ENCODE measurements around the gene SPTLC2.
"Not testable (repeated sequence)": the region's sequence is repeated elsewhere in the genome, so short reads cannot be mapped to it uniquely, and the experiment has no call there.

SPTLC2 gene

DNA sequence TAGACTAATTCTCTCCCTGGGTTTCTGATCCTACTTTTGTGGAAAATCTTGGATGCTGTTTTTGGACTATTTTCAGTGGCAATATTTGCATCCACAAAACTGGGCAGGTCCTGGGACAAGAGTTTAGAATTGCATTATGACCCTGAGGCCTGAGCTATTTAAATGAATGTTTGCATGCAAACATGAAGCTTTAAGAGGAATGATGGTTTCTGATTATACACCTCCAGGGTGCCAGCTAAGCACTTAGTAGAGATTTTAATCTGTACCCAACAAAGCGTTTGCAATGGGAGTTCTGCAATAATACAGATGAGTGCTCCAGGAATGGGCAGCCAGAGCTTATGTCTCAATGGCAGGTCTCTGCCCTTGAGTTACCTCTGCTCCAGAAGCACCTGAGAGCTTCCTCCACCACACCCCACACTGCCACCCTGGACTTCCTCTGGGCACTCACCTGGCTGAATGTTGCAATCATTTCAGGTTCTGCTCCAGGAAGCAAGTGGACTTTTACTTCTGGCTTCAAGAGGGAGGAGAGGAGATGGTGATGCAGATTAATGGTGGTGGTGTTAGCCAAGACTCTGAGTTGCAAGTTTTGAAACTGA, 6.0 kb upstream of the SPTLC2 start:
- no peak for DNase-seq

DNA sequence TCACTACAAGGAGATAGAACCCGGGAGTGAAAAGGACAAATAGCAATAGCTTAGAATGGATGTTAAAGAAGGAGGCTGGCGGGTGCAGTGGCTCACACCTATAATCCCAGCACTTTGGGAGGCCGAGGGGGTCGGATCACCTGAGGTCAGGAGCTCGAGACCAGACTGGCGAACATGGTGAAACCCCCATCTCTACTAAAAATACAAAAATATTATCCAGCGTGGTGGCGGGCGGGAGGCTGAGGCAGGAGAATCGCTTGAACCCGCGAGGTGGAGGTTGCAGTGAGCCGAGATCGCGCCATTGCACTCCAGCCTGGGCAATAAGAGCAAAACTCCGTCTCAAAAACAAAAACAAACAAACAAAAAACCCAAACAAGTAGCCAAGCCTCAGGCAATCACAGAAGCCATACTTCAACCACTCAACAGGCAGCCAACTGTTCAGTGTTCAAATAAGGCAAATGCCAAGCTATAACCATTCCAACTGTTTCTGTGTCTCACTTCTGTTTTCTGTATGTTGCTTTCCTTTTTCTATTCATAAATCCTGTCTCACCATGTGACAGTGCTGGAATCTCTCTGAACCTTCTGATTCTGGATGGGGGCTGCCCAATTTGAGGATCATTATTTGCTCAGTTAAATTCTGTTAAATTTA, 3.9 kb upstream of the SPTLC2 start:
- no peak for DNase-seq

DNA sequence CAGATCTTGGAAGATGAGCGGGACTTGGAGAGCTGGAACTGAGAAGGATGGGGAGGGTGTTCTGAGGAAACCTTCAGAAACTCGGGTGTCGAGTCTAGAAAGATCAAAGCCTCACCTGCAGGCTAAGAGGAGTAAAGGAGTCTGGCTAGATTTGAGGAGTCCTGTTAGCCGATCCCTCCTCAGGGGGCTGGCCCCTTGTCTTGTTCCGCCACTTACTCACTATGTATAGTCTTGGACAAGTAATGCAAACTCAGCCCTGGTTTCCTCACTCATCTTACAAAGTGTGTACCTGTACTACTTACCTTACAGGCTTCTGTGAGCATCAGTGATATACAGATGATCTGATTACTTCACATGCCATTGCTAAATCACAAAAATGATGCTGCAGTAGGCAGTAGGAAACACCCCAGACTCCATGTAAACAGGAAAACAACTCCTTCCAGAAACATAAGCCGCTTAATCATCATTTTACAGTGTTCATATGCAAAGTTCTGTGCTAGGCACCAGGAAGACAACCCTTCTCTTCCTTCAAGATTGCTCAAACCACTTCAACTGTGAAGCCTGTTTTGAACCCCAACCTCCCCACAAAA, 2.0 kb upstream of the SPTLC2 start:
- DNase-seq: no peak

DNA sequence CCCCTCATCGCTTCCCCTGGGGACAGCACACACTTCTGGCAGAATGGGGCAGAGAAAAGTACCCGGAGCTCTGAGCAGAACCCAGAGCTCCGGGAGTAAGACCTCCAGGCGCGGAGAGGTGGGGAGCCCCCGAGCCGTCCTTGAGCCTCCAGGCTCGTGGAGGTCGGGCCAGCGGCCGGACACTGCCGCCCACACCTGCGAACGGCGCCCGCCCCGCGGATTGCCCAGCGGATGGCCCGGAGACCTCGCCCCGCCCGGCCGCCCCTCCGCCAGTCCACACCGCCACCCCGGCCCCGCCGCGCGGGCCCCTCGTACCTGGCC, 344 bp downstream of the SPTLC2 start:
- DNase-seq: no peak

DNA sequence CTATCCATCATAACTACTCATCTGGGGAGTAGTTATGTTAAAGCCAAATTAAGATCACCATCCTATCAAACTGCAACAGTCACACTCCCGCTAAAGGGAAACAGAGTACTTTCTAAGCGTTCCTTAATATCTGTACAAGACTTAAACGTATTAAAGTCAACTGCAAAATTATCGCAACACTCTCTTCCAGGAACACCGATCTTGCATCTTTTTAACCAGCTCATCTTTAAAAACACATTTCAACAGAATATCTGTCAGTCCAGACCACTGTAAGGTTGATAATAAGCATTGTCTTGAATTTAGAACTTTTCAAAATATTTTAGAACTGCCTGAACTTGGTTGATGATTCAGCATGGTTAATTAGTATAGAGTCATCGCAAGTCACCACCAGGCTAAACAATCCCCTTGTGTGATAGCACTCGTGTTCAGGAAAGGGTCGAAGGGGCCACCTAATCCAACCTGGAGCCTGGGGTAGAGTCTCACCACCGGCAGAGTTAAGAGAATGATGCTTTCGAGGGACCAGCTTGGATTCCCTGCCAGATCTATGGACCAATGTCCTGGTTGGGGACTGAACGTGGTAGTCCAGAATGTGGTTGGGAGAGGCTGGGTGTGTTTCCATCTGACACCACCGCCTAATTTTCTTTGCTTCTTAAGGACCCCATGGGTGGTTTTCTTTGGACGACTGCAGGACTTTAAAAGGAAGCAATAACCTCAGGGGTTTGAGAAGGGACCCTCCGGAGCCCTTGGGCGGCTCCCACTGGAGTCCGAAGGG, 890 bp downstream of the SPTLC2 start:
- DNase-seq: no peak

DNA sequence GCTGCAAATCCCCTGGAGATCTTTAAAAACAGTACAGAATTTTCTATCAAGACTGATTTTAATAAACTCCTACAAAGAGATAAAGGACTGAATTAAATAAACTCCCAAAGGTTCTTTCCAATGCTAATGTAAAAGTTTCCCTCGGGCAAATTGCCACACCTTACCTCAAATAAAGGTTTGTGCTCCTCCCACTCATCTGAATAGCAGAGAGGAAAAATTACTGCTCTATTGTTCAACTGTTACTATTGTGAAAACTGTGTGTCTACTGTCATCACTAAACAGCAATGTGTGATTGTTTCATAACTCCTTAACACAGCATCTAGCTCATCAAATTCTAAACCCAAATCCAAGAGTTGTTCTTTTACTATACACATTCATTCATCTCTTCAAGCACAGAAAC, 3.2 kb downstream of the SPTLC2 start:
- no peak for DNase-seq

DNA sequence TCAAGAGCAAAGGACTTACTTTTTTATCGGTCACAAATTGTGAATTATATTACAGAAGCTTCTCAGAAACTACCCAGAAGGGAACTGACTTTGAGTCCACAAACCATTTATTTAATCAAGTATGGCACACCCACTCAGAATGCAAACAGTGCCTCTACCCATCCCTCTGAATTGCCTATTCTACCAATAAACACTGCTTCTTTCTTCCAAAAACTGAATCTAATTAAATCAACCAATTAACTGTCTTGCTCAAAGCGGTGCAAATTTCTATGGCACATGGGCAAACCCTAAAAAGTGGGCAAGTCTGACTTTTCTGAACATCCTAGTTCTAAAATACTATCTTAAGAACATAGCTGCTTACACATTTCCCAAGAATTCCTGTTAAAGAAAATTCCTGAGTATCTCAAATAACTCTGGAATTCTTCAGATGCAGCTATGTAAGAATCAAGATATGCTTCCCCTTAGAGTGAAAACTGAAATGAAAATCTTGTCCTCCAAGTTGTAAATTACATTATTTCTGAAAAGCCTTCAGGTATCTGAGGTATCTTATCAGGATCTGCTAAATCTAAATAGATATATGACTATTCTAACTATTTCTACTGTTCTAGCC, 4.3 kb downstream of the SPTLC2 start:
- no peak for DNase-seq

DNA sequence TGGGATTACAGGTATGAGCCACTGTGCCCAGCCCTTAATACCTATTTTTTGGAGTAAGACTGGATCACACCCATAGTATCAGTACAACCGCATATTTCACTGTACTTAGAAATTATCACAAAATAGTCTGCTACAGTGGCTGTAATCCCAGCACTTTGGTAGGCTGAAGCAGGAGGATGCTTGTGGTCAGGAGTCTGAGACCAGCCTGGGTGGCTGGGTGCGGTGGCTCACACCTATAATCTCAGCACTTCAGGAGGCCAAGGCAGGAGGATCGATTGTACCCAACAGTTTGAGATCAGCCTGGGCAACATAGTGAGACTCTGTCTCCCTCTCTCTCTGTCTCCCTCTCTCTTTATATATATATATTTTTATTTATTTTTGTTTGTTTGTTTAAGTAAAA, 5.9 kb downstream of the SPTLC2 start:
- no peak for DNase-seq

DNA sequence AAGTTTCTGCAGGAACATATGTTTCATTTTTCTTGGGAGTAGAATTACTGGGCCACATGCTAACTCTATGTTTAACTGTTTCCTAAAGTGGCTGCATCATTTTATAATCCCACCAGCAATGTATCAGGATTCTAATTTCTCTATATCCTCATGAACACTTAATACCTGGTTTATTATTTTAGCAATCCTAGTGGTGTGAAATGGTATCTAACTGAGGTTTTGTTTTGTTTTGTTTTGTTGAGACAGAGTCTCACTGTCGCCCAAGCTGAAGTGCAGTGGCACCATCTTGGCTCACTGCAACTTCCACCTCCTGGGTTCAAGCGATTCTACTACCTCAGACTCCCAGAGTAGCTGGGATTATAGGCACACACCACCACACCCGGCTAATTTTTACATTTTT, 6.5 kb downstream of the SPTLC2 start:
- DNase-seq: no peak

DNA sequence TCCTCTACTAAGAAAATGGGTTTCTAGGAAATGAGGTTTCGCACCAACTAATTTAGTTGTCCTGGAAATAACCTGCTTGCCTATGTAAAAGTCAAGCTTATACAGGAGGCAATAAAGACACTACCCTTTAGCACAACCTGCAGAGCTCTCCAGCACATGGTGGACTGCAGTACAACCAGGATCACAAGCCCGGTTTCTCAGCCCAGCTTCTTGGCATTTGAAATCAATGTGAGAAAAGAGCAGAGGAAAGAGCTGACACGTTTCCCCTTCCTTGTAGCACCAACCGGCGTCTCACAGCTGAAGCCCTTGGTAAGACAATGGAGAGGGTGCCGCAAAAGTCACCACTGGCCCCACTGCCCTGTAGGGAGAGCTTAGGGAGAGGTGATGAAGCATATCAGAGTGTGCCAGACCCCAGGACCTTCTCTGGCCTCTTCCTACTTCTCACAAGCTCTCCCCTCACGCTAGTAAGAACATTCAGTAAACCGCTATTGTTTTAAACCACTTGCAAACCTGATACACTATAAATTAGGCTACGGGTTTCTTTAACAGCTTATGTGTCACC, 8.6 kb downstream of the SPTLC2 start:
- DNase-seq: no peak

DNA sequence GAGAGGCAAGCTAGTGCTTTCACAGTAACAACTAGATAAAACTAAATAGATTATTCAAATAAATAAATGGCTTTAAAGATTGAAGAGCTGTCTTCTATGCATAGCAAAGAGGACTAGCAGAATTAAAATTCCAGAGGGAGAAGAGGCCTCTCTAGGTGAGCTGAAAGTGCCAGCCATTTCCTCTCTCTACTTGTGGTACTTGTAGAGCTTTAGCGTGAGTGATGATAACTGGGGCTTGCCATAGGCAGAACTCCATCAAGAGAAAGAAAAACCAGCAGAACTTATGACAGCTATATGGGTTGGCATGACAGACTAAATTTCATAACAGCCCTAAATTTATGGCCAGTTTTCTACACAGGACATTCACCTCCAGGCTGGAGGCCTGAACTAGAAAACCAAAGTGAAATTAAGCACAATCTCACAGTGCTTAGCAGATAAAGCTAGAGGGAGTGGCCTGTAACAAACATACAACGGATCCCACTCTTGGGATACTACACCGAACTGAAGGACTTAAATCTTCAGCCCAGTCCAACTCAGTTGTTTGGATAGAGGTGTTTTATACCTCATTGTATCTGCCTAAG, 11.0 kb downstream of the SPTLC2 start:
- DNase-seq: no peak

DNA sequence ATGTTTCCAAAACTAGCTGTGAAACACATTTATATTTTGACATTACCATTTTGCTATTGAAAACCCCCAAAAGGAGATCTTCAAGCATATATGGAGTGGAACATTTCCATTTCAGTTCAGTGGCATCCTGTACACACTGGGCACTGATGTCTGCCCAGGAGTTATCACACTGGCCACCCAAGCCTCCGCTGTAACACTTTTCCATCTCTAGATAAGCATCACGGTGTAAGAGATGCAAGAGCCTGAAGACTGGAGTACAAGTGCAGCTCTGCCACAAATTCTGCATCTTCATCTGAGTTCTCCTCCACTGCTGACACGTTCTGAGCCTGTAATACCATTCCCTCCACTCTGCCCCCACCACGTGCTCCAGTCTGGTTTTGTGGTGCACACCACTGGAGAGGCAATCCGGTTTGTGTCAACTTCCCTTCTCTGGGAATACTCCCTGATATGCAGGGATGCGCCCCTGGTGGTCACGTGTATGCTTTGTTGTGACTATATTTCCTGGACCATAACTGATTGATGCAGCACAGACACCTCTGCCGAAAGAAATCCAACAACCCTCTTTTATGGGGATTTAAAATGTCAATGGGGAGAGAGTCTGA, 12.7 kb downstream of the SPTLC2 start:
- DNase-seq: no peak

DNA sequence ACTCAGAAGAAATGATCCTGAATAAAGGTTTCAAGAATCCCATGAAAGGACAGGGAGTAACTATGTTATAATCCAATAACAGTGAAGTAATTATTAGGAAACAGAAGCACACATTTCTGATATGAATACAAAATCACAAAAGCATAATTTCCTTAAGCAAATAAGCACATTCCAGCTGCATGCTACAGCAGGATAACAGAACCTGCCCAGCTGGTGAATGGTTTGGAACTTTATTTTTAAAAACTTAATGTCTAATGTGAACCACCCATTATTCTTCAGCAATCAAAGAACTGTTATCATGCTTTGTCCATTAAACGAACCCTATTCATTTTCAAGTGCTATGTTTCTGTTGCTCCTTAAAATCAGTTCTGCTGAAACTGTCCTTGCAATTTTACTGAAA, 13.4 kb downstream of the SPTLC2 start:
- no peak for DNase-seq

DNA sequence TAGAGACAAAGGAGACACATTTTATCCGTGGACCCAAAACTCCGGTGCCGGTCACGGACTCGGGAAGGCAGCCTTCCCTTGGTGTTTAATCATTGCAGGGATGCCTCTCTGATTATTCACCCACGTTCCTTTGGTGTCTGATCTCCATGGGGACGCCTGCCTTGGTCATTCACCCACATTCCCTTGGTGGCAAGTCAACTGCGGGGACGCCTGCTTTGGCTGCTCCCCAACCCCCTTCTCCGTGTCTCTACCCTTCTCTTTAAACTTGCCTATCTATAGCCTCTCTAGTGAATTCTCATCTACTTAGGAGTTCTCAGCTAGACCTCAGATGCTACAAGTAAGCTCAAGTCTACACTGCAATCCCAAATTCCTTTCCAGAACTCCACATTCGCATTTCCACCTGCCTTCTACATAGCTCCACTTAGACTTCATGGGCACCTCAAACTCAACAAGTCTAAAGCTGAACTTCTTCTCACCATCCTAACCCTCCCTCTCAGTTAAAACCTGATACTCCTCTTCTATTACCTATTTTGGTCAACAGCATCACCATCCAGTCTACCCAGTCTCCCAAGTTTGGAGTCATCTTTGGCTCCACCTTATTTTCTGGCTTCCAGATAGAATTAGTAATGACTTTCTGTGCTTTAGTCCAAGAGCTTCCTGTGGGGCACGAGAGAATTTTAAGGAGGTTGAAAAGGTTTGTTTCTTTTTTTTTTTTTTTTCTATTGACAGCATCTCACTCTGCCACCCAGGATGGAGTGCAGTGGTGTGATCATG, 14.4 kb downstream of the SPTLC2 start:
- DNase-seq: no peak

DNA sequence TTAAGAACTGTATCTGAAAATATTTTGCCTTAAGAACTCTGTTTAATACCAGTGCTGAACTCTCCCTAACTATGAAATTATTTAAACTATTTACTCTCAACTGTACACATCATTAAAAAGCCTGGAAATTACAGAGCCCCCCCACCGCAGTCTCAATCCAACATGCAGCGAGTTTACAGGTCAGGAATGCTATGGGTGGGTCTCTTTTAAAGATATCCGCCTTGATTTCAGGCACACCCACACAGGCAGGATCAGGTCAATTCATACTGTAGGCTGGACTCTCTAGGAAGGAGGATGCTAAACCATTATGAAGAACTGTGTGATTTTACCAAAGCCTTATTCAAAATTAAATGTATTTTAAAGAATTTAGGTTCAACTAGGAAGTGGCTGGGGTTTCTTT, 16.5 kb downstream of the SPTLC2 start:
- no peak for DNase-seq

DNA sequence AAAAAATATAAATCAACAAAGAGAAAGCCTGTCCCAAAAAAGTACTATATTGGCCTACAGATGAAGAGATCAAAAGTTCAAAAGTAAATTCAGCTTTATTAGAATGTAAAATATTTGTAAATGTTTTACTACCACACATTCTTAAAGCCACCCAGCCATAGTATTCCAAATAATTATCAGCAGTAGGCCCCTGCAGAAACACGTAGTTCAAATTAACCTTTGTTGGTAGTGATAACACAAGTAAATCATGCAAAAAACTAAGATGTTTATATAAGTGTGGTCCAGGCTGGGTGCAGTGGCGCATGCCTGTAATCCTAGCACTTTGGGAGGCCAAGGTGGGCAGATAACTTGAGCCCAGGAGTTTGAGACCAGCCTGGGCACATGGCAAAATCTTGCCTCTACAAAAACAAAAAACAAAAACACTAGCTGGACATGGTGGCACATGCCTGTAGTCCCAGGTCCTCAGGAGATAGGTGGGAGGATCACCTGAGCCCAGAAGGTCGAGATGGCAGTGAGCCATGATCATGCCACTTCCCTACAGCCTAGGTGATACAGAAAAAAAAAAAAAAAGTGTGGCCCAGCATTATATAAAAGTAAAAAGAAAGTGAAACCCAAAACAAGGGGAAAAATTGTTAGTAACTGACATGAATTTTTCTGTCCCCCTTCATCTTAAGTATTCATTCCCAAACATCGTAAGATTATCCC, 17.9 kb downstream of the SPTLC2 start:
- DNase-seq: peak; percentile 11

DNA sequence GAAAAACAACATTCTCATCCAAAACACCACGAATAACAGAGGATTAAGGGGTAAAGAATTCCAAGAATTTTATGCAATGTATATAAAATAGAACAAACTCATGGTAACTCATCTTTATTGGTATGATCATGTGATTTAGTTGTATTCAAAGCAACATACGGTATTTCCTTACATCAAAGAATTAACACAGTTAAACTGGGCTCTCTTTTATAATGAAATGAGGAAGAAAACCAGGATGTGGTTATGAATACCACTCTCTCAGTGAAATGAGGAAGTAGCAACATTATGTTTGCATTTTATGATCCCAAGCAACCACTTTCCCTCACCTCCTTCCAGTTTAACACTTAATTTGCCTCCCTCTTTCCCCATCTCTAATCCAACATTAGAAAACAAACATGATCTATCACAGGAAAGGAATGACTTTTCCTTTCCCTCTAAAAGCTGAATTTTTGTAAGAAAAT, 22.9 kb downstream of the SPTLC2 start:
- no peak for DNase-seq

DNA sequence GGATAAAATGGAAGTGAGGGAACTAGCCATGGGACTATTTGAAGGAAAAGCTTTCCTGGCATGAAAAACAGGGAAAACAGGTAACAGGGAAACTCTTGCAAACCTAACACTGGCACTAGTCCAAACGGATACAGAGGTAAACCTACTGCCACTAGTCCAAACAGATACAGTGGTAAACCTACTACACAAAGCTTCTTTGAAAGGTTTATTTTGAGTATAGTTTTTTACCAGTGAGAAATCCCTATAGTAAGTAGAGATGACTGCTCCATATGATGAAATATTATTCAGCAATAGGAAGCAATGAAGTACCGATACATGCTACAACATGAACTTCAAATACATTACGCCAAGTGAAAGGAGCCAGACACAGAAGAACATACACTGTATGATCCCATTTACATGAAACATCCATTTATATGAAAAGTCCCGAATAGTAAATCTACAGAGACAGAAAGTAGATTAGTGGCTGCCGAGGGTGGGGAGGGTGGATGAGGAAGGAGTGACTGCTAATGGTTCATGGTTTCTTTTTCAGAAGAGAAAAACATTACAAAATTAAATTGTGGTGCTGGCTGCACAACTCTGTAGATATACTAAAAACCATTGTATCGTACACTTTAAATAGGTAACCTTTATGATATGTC, 25.5 kb downstream of the SPTLC2 start:
- no peak for DNase-seq

DNA sequence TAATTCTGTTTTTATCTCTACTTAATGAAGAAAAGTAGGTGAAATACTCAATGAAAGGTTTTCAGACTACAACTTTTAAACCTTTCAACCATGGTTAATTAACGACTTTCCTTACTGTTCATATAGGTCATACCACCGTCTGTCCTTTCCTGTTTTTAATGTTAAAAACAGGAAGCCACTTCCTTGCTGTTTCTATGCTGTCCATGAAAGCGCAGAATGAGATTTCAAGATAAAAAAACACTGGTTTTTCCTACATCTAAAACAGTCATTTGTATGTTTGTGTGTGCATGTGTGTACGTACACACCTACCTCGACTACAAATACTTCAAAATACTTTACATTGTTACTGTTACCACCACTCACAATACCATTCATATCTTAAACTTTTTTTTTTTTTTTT, 27.3 kb downstream of the SPTLC2 start:
- no peak for DNase-seq

DNA sequence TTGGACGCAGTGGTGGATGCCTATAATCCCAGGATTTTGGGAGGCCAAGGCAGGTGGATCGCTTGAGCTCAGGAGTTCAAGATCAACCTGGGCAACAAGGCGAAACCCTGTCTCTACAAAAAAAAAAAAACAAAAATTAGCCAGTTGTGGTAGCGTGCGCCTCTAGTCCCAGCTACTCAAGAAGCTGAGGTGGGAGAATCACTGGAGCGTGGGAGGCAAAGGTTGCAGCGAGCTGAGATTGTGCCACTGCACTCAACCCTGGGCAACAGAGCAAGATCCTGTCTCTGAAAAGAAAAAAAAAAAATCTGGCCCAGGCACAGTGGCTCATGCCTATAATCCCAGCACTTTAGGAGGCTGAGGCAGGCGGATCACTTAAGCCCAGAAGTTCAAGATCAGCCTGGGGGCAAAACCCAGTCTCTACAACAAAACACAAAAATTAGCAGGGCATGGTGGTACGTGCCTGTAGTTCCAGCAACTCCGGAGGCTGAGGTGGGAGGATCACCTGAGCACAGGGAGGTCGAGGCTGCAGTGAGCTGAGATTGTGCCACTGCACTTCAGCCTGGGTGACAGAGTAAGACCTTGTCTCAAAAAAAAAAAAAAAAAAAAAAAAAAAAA, 27.9 kb downstream of the SPTLC2 start:
- not testable (repeated sequence) for DNase-seq

All from T-helper 9 cell (primary cell).